Ovary (tissue), 9 donors: ENCODE results near the gene CCR6. TPM values are rescaled to one million over a fixed set of nuclear protein-coding genes. Genes with fewer than 3 reads are reported as not detected.

Source experiments
- DNase-seq, 5 donors: peaks; one replicate each; pipeline ENCODE4 v3.0.0-alpha.2; 2019 to 2020
- H3K27ac ChIP-seq, 2 donors: fragments of 200-600 bp; one replicate each; pipeline versions ENCODE4 v1.5.1 to v1.8.0; 2019 to 2022
- H3K27me3 ChIP-seq: fragments of 200-600 bp; one replicate; pipeline ENCODE4 v1.8.0; 2022
- H3K36me3 ChIP-seq: fragments of 200-600 bp; sonication (generic); one replicate; pipeline ENCODE4 v1.5.1; 2019
- H3K4me1 ChIP-seq: one replicate; pipeline ENCODE4 v1.8.1; 2013; ENCODE audit warnings: mild to moderate bottlenecking, moderate library complexity; ENCODE audit not compliant: insufficient read depth
- H3K4me3 ChIP-seq: fragments of 200-600 bp; sonication (generic); one replicate; pipeline ENCODE4 v1.5.1; 2017
- H3K9me3 ChIP-seq, 2 donors: fragments of 200-600 bp in 1 of 2; sonication (generic) in 1 of 2; one replicate each; pipeline versions ENCODE4 v1.5.1 to v1.8.1; 2013 to 2019; ENCODE audit warnings: mild to moderate bottlenecking in 1 of 2, moderate library complexity in 1 of 2
- CTCF ChIP-seq, 3 donors: fragments of 450-650 bp in 2 of 3; fragments of 200-600 bp in 1 of 3; IDR thresholded peaks; one replicate each; pipeline versions ENCODE4 v1.5.1 to v1.8.0; 2016 to 2022; ENCODE audit warnings: antibody characterized with exemption in 3 of 3, mild to moderate bottlenecking in 1 of 3
- EP300 ChIP-seq: sonication (generic); formaldehyde crosslinking; IDR thresholded peaks from one replicate; pipeline ENCODE4 v1.6.1; 2017; ENCODE audit warnings: antibody characterized with exemption
- POLR2A ChIP-seq: fragments of 450-650 bp; IDR thresholded peaks from one replicate; pipeline ENCODE4 v1.6.1; 2017; ENCODE audit warnings: antibody characterized with exemption, mild to moderate bottlenecking, moderate library complexity
- WGBS, 3 donors: extraction: QIAGEN DNeasy Blood & Tissue Kit in 1 of 3; methylation state at CpG; one replicate each; pipeline versions ENCODE4 v1.1.5 to v1.1.7; 2013 to 2017; 5-methylcytosine and 5-hydroxymethylcytosine counted together
- intact Hi-C, 4 donors: fragments of 100-400 bp; cut with DNase I; formaldehyde crosslinking; loops; one replicate each; pipeline versions ENCODE4 v1.11.0 to v1.15.1; 2022 to 2023
- polyA plus RNA-seq, 2 donors: library from polyadenylated mRNA; stranded (reverse); fragments of 200-250 nt in 1 of 2; fragments of 350-450 nt in 1 of 2; fragmentation: Illumina TruSeq in 1 of 2; extraction: RNeasy Lipid Tissue Mini Kit (QIAGEN cat#74804) in 1 of 2; gene quantifications; one replicate each; pipeline ENCODE4 v1.2.3, GENCODE V29; 2013 to 2014
- total RNA-seq, 7 donors: library from RNA; depleted of rRNA in 2 of 7; stranded (reverse); fragments of >200 nt in 2 of 7; fragmentation: NEBNext Ultra II Directional in 3 of 7; extraction: Animal tissue kit (Norgen Biotek cat#: 25700) in 3 of 7; gene quantifications; one replicate each; pipeline versions ENCODE4 v1.1.0 to v1.2.4, GENCODE V29; 2016 to 2023
- donor health status: DM: no; HTN: no; CAD: no; lungs with moderate emphysema.
- donor health status: DM: no; HTN: no; CAD: no.
- donor health status: Bipolar disorder and iron deficiency.
- donor health status: DM: yes; HTN: yes; CAD: no.
- donor health status: DM: no; HTN: no; CAD: no.
- donor health status: DM: yes; HTN: yes; CAD: no.

Gene CCR6
- total and polyA plus RNA-seq, 9 donors = 0.18 TPM; not detected in 8

- intact Hi-C loops = no loop called here
- no peaks in the 10 kb centered on the region for H3K4me1 ChIP-seq
- H3K9me3 ChIP-seq = no peaks in the 10 kb centered on the region
These were observed 31.7 kb upstream of the CCR6 start for GRCh38 chr6:167091026-167091804.

DNA sequence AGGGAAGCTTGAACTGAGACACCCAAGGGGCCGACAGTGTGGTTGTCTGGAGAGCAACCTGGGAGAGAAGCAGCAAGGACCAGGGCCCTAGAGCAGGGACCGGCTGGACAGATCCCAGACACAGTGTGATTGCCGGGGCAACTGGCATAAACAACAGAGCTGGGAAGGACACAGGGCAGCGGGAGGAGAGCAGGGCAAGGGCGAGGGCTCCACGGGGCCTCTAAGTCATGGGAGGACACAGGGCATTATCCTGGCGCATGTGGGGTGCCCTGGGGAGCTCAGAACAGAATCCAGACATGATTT lies 31.1 kb upstream of the CCR6 start:
- Histone ChIP-seq H3K27me3 (no peaks in the 10 kb centered on the region), H3K4me3 (no peak overlapping the region), H3K27ac (no peak overlapping the region), H3K4me1 (no peaks in the 10 kb centered on the region), H3K9me3 (no peaks in the 10 kb centered on the region), H3K36me3 (no peaks in the 10 kb centered on the region)
- TF ChIP-seq POLR2A (no peak), CTCF (IDR thresholded peaks at IDR 0.05) (no peak), EP300 (no peak)
- intact Hi-C loops = no loop called here
- no peak for DNase-seq
- 37 to 56% (median 49%) methylated on average over 7 of the region's 7 CpGs for WGBS, 3 donors

More at GRCh38 chr6:167091026-167091804, 31.7 kb upstream of the CCR6 start:
- no peak for TF ChIP-seq CTCF (IDR thresholded peaks at IDR 0.05)
- TF ChIP-seq POLR2A = no peak
- no peak for TF ChIP-seq EP300
- WGBS, 3 donors = 86 to 89% (median 88%) methylated on average over 16 of the region's 16 CpGs
- Histone ChIP-seq H3K27ac (no peak overlapping the region), H3K36me3 (no peaks in the 10 kb centered on the region), H3K27me3 (no peaks in the 10 kb centered on the region), H3K4me3 (no peak overlapping the region)
- no peak for DNase-seq

GRCh38 chr6:167092672-167093339 lies 30.1 kb upstream of the CCR6 start:
- no peaks in the 10 kb centered on the region for H3K9me3 ChIP-seq
- no peaks in the 10 kb centered on the region for H3K36me3 ChIP-seq
- TF ChIP-seq POLR2A (no peak), EP300 (no peak), CTCF (IDR thresholded peaks at IDR 0.05) (no peak)
- intact Hi-C loops = no loop called here
- no peak for DNase-seq
- H3K4me3 ChIP-seq = no peak overlapping the region
- H3K4me1 ChIP-seq = no peaks in the 10 kb centered on the region
- H3K27me3 ChIP-seq = no peaks in the 10 kb centered on the region
- WGBS, 3 donors = 49 to 54% (median 52%) methylated on average over 16 of the region's 16 CpGs
- H3K27ac ChIP-seq = no peak overlapping the region

GRCh38 chr6:167093406-167093921 lies 29.4 kb upstream of the CCR6 start:
- no peak for TF ChIP-seq CTCF (IDR thresholded peaks at IDR 0.05)
- no peak for TF ChIP-seq POLR2A
- TF ChIP-seq EP300 = no peak
- Histone ChIP-seq H3K4me1 (no peaks in the 10 kb centered on the region), H3K27me3 (no peaks in the 10 kb centered on the region), H3K9me3 (no peaks in the 10 kb centered on the region), H3K36me3 (no peaks in the 10 kb centered on the region), H3K4me3 (no peak overlapping the region), H3K27ac (no peak overlapping the region)
- WGBS, 3 donors = 93 to 98% (median 95%) methylated on average over 20 of the region's 20 CpGs
- intact Hi-C loops = no loop called here
- no peak for DNase-seq
